C4-2B (cell line): ENCODE data around the gene CAMTA1.

ENCODE experiments used
- H3K27ac ChIP-seq: fragments of 450-650 bp; 2 replicates; pipeline ENCODE4 v1.5.1; 2017
- CTCF ChIP-seq: fragments of 450-650 bp; conservative IDR thresholded peaks from 2 replicates; pipeline ENCODE4 v1.5.1; 2017; ENCODE audit warnings: mild to moderate bottlenecking
- ZFX ChIP-seq: fragments of 450-650 bp; IDR thresholded peaks from 2 replicates; pipeline ENCODE4 v1.6.1; 2017

Gene CAMTA1

DNA sequence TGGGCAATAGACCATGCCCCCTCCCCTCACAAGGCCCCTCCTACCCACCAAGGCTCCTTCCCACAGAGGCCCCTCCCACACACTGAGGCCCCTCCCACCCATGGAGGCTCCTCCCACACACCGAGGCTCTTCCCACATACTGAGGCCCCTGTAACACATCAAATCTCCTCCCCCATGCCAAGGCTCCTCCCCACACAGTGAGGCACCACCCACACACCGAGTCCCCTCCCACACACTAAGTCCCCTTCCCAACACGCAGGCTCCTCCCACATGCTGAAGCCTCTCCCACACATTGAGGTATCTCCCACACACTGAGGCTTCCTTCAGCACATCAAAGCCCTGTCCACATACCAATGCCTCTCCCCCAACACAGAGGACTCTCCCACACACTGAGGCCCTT, 391.8 kb downstream of the CAMTA1 start:
- TF ChIP-seq ZFX (no peak), CTCF (no peak)
- H3K27ac ChIP-seq = no peak overlapping the region

- no peak overlapping the region for H3K27ac ChIP-seq
These were observed 392.3 kb downstream of the CAMTA1 start for GRCh38 chr1:7177438-7178146.

DNA sequence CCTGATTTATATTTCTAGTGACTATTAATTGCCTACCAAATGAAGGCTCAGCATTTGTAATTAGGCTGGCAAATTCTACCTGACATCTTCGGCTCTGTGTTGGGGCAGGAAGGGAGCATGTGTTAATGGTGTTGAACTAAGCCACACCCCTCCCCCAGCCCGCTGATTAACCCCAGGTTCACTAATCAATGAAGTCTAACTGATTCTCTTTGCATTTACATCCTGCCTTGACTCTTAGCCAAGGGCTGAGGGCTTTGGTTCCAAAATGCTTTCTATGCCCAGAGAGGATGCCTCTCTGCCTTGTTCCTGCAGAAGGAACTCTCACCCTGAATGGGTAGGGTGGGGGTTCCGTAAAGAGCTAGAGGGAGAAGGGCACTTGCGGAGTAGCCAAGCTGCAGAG, 393.1 kb downstream of the CAMTA1 start:
- no peak for TF ChIP-seq ZFX
- TF ChIP-seq CTCF = no peak

More at GRCh38 chr1:7177438-7178146, 392.3 kb downstream of the CAMTA1 start:
- TF ChIP-seq ZFX (no peak), CTCF (no peak)

GRCh38 chr1:7178741-7179140, 393.5 kb downstream of the CAMTA1 start:
- no peak for TF ChIP-seq CTCF
- no peak for TF ChIP-seq ZFX
- no peak overlapping the region for H3K27ac ChIP-seq

More for the DNA sequence above, 393.1 kb downstream of the CAMTA1 start:
- no peak overlapping the region for H3K27ac ChIP-seq

DNA sequence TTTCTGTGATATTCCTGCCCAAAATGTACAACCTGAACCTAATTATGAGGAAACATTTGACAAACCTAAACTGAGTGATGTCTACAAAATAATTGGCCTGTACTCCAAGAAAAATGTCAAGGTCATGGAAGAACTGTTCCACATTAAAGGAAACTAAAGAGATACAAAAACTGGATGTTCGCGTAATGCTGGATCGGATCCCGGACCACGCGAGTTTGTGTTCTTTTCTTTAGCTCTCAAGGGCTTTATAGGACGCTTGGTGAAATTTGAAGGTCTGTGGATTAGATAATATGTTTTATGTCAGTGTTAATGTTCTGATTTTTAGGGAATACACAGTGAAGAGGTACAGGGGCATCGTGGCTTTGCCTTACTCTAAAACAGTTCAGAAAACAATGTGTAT, 400.5 kb downstream of the CAMTA1 start:
- no peak overlapping the region for H3K27ac ChIP-seq
- no peak for TF ChIP-seq CTCF
- no peak for TF ChIP-seq ZFX

DNA sequence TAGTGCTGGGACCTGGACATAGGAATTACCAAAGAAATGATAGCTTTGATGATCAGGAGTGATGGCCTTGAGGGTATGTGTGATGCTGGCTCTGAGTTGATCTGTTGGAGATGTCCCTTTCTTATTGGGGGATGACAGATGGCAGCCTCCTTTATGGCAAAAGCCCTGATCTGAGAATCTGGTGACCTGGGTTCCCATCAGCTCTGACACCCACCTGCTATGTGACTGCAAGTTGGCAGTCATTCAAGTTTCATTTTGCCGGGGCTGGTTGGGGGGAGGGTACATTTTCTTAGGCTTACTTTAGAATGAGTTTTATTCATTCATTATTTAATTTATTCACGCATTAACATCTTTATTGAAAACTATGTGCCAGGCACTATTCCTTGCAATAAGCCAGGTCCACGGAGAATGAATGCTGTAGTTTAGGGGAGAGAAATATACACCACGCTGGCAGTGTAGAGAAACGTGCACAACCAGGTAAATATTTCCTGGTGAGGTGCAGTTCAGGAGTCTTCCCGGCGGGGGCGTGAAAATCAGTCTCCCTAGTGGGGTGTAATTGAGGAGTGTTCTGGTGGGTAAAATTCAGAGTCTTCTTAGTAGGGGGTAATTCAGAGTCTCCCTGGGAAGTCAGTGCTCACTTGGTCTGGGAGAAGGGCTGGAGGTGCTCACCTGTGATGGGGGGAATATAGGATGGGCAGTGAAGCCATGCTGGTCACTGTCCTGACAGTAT, 401.3 kb downstream of the CAMTA1 start:
- H3K27ac ChIP-seq = no peak overlapping the region
- TF ChIP-seq ZFX (no peak), CTCF (peak; percentile 37)

GRCh38 chr1:7187112-7187493, 401.8 kb downstream of the CAMTA1 start:
- TF ChIP-seq ZFX = no peak
- peak; percentile 16; the same call in 1 of the 2 replicates for TF ChIP-seq CTCF
- no peak overlapping the region for H3K27ac ChIP-seq
